Duodenal mucosa (tissue), 2 donors: ENCODE measurements around the gene M1AP.
A peak's percentile ranks its signal among the peaks of the same experiment; 100 is the strongest.

Experiments used
- H3K27ac ChIP-seq: one replicate; pipeline ENCODE4 v1.7.0; 2013; ENCODE audit warnings: low read depth, low read length
- H3K27me3 ChIP-seq, 2 donors: one replicate each; pipeline ENCODE4 v1.7.0; 2013; ENCODE audit warnings: low read length in 2 of 2, control low read depth in 1 of 2; ENCODE audit not compliant: insufficient read depth in 2 of 2, control insufficient read depth in 1 of 2
- H3K36me3 ChIP-seq, 2 donors: one replicate each; pipeline ENCODE4 v1.7.0; 2013; ENCODE audit warnings: low read length in 2 of 2, control low read depth in 1 of 2; ENCODE audit not compliant: insufficient read depth in 2 of 2, control insufficient read depth in 1 of 2
- H3K4me1 ChIP-seq, 2 donors: one replicate each; pipeline ENCODE4 v1.7.0; 2013; ENCODE audit warnings: low read length in 2 of 2, control low read depth in 1 of 2; ENCODE audit not compliant: insufficient read depth in 2 of 2, control insufficient read depth in 1 of 2
- H3K4me3 ChIP-seq, 2 donors: one replicate each; pipeline ENCODE4 v1.7.0; 2013; ENCODE audit warnings: low read length in 2 of 2, low read depth in 1 of 2
- H3K9ac ChIP-seq, 2 donors: one replicate each; pipeline ENCODE4 v1.7.0; 2013; ENCODE audit warnings: low read length in 2 of 2, low read depth in 1 of 2
- H3K9me3 ChIP-seq, 2 donors: one replicate each; pipeline ENCODE4 v1.7.0; 2013; ENCODE audit warnings: low read length in 2 of 2, control low read depth in 1 of 2; ENCODE audit not compliant: control insufficient read depth in 1 of 2

The M1AP gene

DNA sequence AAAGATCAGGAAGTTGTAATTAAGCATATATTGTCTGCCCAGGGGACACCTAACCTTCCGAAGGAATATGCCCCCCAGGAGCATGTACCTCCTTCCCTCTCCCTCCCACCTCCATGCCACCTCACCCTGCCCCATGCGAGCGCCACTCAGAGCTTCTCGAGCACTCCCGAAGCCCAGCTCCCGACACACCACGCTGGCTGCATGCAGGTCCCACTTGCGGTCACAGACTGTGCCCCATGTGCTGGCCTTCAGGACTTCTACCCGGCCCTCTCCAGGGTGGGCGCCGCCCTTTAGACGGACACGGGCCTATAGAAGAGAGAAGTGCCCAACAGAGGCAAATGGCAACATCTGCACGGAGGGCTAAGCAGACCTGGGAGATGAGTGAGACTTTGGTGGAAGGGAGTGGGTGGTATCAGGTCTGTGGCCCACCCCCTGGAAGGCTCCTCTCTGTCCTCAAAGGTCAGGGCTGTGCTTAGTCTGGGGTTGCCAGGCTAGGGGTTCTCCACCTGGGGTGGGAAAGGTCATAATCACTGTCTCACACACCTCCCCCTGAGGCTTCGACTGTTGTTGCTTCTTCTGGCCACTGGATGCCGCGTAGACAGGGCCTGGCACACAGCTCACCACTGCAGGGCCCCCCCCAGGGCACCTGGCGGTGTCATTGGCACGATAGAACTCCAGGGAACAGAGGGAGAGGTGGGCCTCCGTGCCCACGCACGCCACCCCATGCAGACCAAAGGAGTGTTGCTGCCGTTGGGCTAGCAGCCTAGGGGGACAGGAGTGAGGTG lies 111.8 kb downstream of the M1AP start:
- H3K4me3 ChIP-seq, result no peak overlapping the region
- H3K9me3 ChIP-seq, result no peaks in the 10 kb centered on the region
- peaks cover 4 to 8% of the 10 kb centered on the region in 2 donors for H3K4me1 ChIP-seq
- H3K9ac ChIP-seq, result no peak overlapping the region
- H3K36me3 ChIP-seq, result peaks cover 0 to 20% of the 10 kb centered on the region in 2 donors
- H3K27me3 ChIP-seq, result peaks cover 0 to 3% of the 10 kb centered on the region in 2 donors
- H3K27ac ChIP-seq, result no peak overlapping the region

DNA sequence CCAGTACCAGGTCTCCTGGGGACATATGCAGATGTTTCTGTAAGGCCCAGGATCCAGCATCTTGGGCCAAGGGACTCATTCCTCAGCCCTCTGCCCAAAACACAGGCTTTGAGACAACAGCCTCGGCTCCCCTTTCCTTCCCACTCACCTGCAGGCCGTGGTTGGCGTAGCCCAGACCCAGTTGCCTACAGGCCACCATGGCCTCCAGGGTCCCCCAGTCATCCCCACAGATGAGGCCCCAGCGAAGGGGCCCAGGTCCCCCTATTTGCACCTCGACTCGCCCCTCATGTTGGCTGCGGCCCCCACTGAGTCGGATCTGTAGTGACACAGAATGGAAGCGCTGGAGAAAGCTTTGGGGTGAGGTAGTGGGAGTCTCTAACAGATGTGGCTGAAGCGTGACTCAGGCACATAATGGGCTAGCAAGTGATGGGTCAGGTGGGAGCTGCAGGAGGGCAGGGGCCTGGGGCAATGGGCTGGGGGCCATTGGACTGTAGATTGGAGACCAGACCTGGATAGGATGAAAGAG lies 112.6 kb downstream of the M1AP start:
- Histone ChIP-seq H3K4me1 (peaks cover 12 to 17% of the 10 kb centered on the region in 2 donors), H3K36me3 (peaks cover 0 to 20% of the 10 kb centered on the region in 2 donors), H3K27ac (no peak overlapping the region), H3K27me3 (peaks cover 0 to 3% of the 10 kb centered on the region in 2 donors), H3K4me3 (no peak overlapping the region), H3K9ac (no peak overlapping the region), H3K9me3 (no peaks in the 10 kb centered on the region)

DNA sequence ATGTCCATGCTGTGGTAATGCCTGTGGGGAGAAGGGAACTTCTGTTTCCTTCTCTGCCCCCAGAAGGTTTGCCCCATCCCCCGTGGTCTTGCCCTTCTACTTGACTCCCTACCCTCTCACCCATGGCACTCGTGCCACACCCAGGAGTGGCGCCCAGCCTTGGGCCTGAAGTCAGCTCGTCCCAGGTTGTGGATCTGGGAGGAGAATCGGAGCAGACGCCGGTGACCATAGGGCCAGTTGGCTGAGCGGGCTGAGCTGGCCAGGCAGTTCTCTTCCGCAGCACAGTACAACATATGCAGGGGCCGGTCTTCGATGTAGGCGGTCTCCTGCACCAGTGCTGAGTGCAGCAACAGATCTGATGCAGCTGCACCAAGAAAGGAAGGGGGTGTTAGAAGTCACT lies 113.7 kb downstream of the M1AP start:
- H3K27ac ChIP-seq, result no peak overlapping the region
- no peak overlapping the region for H3K4me3 ChIP-seq
- H3K9me3 ChIP-seq, result no peaks in the 10 kb centered on the region
- H3K27me3 ChIP-seq, result peaks cover 0 to 3% of the 10 kb centered on the region in 2 donors
- H3K9ac ChIP-seq, result no peak overlapping the region
- peaks cover 0 to 20% of the 10 kb centered on the region in 2 donors for H3K36me3 ChIP-seq
- H3K4me1 ChIP-seq, result peaks cover 12 to 18% of the 10 kb centered on the region in 2 donors

DNA sequence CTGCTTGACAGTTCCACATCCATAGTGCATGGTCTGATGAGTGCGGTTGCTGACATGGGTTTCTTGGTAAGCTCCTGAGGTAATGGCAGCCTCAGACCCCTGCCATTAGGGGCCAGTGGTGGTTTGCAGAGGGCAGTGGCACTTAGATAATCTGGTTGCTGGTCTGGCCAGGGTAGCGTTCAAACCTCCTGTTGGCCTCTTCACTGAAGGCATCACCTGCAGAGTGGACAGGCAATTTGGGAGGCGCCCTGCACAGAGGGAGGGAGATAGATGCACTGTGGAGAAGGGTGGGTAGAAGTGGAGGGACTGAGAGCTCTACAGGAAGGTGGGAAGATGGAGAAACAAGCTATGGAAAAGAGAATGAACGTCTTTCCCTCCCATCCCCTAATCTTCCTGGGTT lies 114.7 kb downstream of the M1AP start:
- no peak overlapping the region for H3K4me3 ChIP-seq
- no peaks in the 10 kb centered on the region for H3K27me3 ChIP-seq
- H3K9me3 ChIP-seq, result no peaks in the 10 kb centered on the region
- H3K4me1 ChIP-seq, result peaks cover 15 to 26% of the 10 kb centered on the region in 2 donors
- H3K36me3 ChIP-seq, result peaks cover 0 to 20% of the 10 kb centered on the region in 2 donors
- no peak overlapping the region for H3K9ac ChIP-seq
- no peak overlapping the region for H3K27ac ChIP-seq

DNA sequence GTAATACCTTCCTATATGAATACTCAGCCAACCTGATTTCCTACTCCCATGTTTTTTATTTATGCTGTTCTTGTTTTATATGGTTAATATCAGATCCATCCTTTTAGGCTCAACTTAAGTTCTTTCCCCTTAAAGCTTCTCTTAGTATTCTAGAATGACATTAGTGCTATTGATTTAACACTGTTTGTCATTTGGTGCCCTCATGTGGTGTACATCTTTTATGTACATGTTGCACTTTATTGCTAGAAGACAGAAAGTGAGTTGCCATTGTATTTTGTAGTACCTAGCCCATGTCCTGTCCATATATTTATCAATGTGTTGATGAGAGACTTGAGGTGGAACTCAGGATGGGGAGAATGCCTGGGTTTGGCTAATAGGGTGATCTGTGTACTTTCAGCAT lies 115.9 kb downstream of the M1AP start:
- H3K4me3 ChIP-seq, result no peak overlapping the region
- H3K36me3 ChIP-seq, result peaks cover 10 to 30% of the 10 kb centered on the region in 2 donors
- H3K9me3 ChIP-seq, result no peaks in the 10 kb centered on the region
- no peaks in the 10 kb centered on the region for H3K27me3 ChIP-seq
- H3K4me1 ChIP-seq, result peaks cover 22 to 33% of the 10 kb centered on the region in 2 donors
- no peak overlapping the region for H3K9ac ChIP-seq
- no peak overlapping the region for H3K27ac ChIP-seq

DNA sequence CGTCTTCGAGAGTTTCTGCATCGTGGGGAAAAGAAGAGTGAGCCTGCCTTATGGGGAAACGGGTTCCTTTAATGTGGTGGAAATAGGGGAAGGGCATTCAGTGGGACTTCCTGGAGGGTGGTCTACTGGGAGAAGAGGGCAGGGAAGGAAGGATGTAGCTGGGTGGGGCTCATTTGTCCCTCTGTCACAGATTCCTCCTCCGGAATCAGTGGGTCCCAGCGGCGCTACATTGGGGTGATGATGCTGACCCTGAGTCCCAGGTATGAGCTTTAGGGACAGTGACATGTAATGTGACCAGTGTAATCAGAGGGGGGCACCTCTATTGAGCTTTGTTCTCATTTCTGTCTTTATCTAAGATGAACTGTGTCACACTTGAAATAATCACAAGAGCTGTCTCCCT lies 116.5 kb downstream of the M1AP start:
- Histone ChIP-seq H3K4me1 (peaks cover 22 to 33% of the 10 kb centered on the region in 2 donors), H3K27me3 (no peaks in the 10 kb centered on the region), H3K27ac (no peak overlapping the region), H3K36me3 (peaks cover 16 to 36% of the 10 kb centered on the region in 2 donors), H3K9ac (no peak overlapping the region), H3K4me3 (no peak overlapping the region), H3K9me3 (no peaks in the 10 kb centered on the region)

DNA sequence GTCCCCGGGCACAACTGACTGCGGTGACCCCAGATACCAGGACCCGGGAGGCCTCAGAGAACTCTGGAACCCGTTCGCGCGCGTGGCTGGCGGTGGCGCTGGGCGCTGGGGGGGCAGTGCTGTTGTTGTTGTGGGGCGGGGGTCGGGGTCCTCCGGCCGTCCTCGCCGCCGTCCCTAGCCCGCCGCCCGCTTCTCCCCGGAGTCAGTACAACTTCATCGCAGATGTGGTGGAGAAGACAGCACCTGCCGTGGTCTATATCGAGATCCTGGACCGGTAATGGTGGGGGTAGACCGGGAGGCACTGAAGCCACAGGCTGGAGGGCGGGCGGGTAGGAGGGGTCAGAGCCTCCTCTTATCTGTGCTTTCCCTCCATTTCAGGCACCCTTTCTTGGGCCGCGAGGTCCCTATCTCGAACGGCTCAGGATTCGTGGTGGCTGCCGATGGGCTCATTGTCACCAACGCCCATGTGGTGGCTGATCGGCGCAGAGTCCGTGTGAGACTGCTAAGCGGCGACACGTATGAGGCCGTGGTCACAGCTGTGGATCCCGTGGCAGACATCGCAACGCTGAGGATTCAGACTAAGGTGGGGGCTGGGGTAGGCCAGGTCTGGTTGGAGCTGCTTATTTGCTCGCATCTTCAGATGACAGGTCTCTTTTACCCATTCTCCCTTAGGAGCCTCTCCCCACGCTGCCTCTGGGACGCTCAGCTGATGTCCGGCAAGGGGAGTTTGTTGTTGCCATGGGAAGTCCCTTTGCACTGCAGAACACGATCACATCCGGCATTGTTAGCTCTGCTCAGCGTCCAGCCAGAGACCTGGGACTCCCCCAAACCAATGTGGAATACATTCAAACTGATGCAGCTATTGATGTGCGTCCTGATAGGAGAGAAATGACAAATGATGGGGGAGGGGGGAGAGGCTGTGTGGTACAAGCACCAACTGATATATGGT lies 117.6 kb downstream of the M1AP start:
- Histone ChIP-seq H3K9ac (peak overlapping the region; percentile 72 to 83), H3K4me3 (peak overlapping the region; percentile 99 to 100), H3K9me3 (no peaks in the 10 kb centered on the region), H3K4me1 (peaks cover 28 to 35% of the 10 kb centered on the region in 2 donors), H3K27ac (peak overlapping the region; percentile 46), H3K36me3 (peaks cover 21 to 40% of the 10 kb centered on the region in 2 donors), H3K27me3 (no peaks in the 10 kb centered on the region)

DNA sequence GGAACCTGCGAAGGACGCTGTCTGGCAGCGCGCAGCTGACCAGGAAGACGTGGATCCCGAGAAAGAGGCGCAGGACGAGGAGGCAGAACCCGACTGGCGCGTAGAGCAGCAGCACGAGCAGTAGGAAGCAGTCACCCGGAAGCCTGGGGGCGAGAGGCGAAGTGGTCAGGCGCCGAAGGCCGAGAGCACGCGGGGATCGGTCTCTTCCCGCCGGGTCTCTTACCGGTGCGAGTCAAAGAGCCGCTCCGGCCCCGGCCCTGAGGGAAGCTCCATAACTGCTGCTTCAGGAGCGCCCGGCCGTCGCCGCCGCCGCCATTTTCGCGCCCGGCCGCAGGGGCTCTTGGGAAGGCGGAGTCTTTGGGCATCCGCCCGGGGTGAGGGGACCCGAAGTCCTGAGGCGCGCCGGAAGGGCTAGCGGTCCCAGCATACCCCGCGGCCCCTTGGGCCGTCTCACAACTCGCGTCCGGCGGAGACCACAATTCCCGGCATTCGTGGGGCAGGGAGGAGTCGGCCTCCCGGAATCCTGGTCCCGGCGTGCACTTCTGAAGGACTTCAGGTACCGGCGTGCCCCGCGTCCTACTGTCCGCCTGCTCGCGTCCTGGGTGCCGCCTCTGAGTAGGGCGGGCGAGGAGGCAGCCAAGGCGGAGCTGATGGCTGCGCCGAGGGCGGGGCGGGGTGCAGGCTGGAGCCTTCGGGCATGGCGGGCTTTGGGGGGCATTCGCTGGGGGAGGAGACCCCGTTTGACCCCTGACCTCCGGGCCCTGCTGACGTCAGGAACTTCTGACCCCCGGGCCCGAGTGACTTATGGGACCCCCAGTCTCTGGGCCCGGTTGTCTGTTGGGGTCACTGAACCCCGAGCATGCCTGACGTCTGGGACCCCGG lies 118.5 kb downstream of the M1AP start, which contains the start of the genes AUP1 and HTRA2:
AUP1 (minus strand) TSS at position 350 of the 882 bp plus-strand sequence; CDS start at position 273, 77 bp downstream.
HTRA2 (plus strand) TSS at position 577 of the 882 bp plus-strand sequence; CDS start at position 651, 74 bp downstream.
- H3K9ac ChIP-seq, result peak within 1 kb of the TSS; percentile 96 to 99
- peak within 1 kb of the TSS; percentile 87 for H3K27ac ChIP-seq
- H3K27me3 ChIP-seq, result no peaks in the 10 kb centered on the region
- H3K9me3 ChIP-seq, result no peaks in the 10 kb centered on the region
- H3K36me3 ChIP-seq, result peaks cover 21 to 40% of the 10 kb centered on the region in 2 donors
- peak within 1 kb of the TSS; percentile 99 to 100 for H3K4me3 ChIP-seq
- peaks cover 35 to 42% of the 10 kb centered on the region in 2 donors for H3K4me1 ChIP-seq
